Erythroblast (primary cell): ENCODE measurements around the gene RNF141.

Source experiments
- GATA1 ChIP-seq: IDR thresholded peaks from 2 replicates; pipeline ENCODE4 v1.6.1; 2011; ENCODE audit warnings: low read depth, mild to moderate bottlenecking, control low read depth, low read length, moderate library complexity
- POLR2A ChIP-seq: IDR thresholded peaks from 2 replicates; pipeline ENCODE4 v1.6.1; 2011; ENCODE audit warnings: mild to moderate bottlenecking, low read length

- no peak for TF ChIP-seq POLR2A
- TF ChIP-seq GATA1: no peak
Measured at GRCh38 chr11:10551845-10552352, 10.9 kb upstream of the RNF141 start.
